ENCODE data around the gene PDE11A.
"Not testable (repeated sequence)": the region's sequence is repeated elsewhere in the genome, so short reads cannot be mapped to it uniquely, and the experiment has no call there.

Gene PDE11A

GRCh38 chr2:178043266-178043665 is 29.3 kb downstream of the PDE11A start:
- no peak overlapping the region for H3K27ac ChIP-seq
- TF ChIP-seq ZFX (IDR thresholded peaks at IDR 0.05; ENCODE audit: borderline replicate concordance) (no peak), CTCF (IDR thresholded peaks at IDR 0.05) (no peak)

- H3K27ac ChIP-seq, result not testable (repeated sequence)
These were observed 39.0 kb downstream of the PDE11A start for GRCh38 chr2:178033583-178033982.

GRCh38 chr2:178029342-178029741 is 43.2 kb downstream of the PDE11A start:
- TF ChIP-seq ZFX (IDR thresholded peaks at IDR 0.05; ENCODE audit: borderline replicate concordance) (no peak), CTCF (IDR thresholded peaks at IDR 0.05) (no peak)
- H3K27ac ChIP-seq, result no peak overlapping the region

GRCh38 chr2:178025551-178026185 is 46.9 kb downstream of the PDE11A start:
- no peak for TF ChIP-seq CTCF (IDR thresholded peaks at IDR 0.05)
- H3K27ac ChIP-seq, result no peak overlapping the region

- TF ChIP-seq CTCF (IDR thresholded peaks at IDR 0.05), result no peak
These were observed 54.4 kb downstream of the PDE11A start for GRCh38 chr2:178018141-178018540.

GRCh38 chr2:178016612-178017011 is 56.0 kb downstream of the PDE11A start:
- no peak for TF ChIP-seq ZFX (IDR thresholded peaks at IDR 0.05; ENCODE audit: borderline replicate concordance)
- TF ChIP-seq CTCF (IDR thresholded peaks at IDR 0.05), result no peak
- H3K27ac ChIP-seq, result no peak overlapping the region

More at GRCh38 chr2:178018141-178018540, 54.4 kb downstream of the PDE11A start:
- no peak overlapping the region for H3K27ac ChIP-seq

- TF ChIP-seq ZFX (IDR thresholded peaks at IDR 0.05; ENCODE audit: borderline replicate concordance) (no peak), CTCF (IDR thresholded peaks at IDR 0.05) (no peak)
- H3K27ac ChIP-seq, result no peak overlapping the region
These were observed 59.9 kb downstream of the PDE11A start for GRCh38 chr2:178012639-178013038.

- no peak for TF ChIP-seq CTCF (IDR thresholded peaks at IDR 0.05)
- TF ChIP-seq ZFX (IDR thresholded peaks at IDR 0.05; ENCODE audit: borderline replicate concordance), result no peak
These were observed 62.8 kb downstream of the PDE11A start for GRCh38 chr2:178009813-178010212.

More at GRCh38 chr2:178009813-178010212, 62.8 kb downstream of the PDE11A start:
- no peak overlapping the region for H3K27ac ChIP-seq
